ENCODE data around the gene HTRA3. TPM values are rescaled to one million over a fixed set of nuclear protein-coding genes. Genes with fewer than 3 reads are reported as not detected.

The HTRA3 gene
- total and polyA plus RNA-seq, 2 of the 8 experiments (the other 6 are each of a cell fraction or from before 2014, with no cell fraction given): 3.2 to 5.8 TPM

GRCh38 chr4:8353912-8354453 lies 84.4 kb downstream of the HTRA3 start (continued):
- TF ChIP-seq CBX5 (IDR thresholded peaks at IDR 0.05; ENCODE audit: low read depth, low read length): no peak
- no peak for TF ChIP-seq NRF1 (IDR thresholded peaks at IDR 0.05; ENCODE audit: low read depth, low read length)
- TF ChIP-seq PHF8 (conservative IDR thresholded peaks at IDR 0.05; ENCODE audit: low read depth, low read length): no peak

Measured in H1 (cell line).